ENCODE results near the gene DCDC2. TPM values are rescaled to one million over a fixed set of nuclear protein-coding genes. Genes with fewer than 3 reads are reported as not detected.
"Not testable (repeated sequence)": the region's sequence is repeated elsewhere in the genome, so short reads cannot be mapped to it uniquely, and the experiment has no call there.

DCDC2 gene
- total RNA-seq, 4 donors from 2014 or later = not detected

GRCh38 chr6:24149296-24149695 is 208.6 kb downstream of the DCDC2 start:
- TF ChIP-seq EP300 (IDR thresholded peaks at IDR 0.05) (no peak), POLR2A (IDR thresholded peaks at IDR 0.05) (no peak)
- TF ChIP-seq, protein P1, sequence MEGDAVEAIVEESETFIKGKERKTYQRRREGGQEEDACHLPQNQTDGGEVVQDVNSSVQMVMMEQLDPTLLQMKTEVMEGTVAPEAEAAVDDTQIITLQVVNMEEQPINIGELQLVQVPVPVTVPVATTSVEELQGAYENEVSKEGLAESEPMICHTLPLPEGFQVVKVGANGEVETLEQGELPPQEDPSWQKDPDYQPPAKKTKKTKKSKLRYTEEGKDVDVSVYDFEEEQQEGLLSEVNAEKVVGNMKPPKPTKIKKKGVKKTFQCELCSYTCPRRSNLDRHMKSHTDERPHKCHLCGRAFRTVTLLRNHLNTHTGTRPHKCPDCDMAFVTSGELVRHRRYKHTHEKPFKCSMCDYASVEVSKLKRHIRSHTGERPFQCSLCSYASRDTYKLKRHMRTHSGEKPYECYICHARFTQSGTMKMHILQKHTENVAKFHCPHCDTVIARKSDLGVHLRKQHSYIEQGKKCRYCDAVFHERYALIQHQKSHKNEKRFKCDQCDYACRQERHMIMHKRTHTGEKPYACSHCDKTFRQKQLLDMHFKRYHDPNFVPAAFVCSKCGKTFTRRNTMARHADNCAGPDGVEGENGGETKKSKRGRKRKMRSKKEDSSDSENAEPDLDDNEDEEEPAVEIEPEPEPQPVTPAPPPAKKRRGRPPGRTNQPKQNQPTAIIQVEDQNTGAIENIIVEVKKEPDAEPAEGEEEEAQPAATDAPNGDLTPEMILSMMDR (IDR thresholded peaks at IDR 0.05) = no peak
- Histone ChIP-seq H3K4me1 (no peaks in the 10 kb centered on the region), H3K27me3 (no peaks in the 10 kb centered on the region), H3K4me3 (no peak overlapping the region), H3K9me3 (no peaks in the 10 kb centered on the region), H3K36me3 (no peaks in the 10 kb centered on the region), H3K27ac (no peak overlapping the region)
- DNase-seq (ENCODE audit: low spot score in 2 of 2) = no peak

GRCh38 chr6:24148684-24149083 is 209.2 kb downstream of the DCDC2 start:
- H3K27ac ChIP-seq = no peak overlapping the region
- H3K4me3 ChIP-seq = no peak overlapping the region
- TF ChIP-seq POLR2A (IDR thresholded peaks at IDR 0.05) (no peak), EP300 (IDR thresholded peaks at IDR 0.05) (no peak)
- TF ChIP-seq, protein P1 (IDR thresholded peaks at IDR 0.05) = no peak
- no peaks in the 10 kb centered on the region for H3K4me1 ChIP-seq
- no peak for DNase-seq (ENCODE audit: low spot score in 2 of 2)
- no peaks in the 10 kb centered on the region for H3K9me3 ChIP-seq
- H3K27me3 ChIP-seq = no peaks in the 10 kb centered on the region
- H3K36me3 ChIP-seq = no peaks in the 10 kb centered on the region

DNA sequence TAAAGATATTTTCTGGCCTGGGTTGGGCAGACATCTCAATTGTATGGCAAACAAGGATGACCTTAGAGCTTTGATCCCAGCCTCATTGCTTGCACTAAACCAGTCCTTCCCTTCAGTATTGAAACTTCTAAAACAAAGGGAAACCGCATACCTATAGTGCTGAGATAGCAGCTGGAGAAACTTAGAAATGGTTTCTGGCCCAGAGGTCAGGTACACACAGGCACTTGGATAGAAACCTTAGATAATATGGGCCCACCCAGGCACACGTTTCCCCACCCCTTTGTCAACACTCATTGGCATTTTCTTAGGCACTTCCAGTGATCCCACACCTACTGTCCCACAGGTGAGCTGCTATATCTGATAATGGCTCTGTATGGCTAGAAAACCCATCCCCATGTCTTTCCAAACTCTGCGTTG is 209.7 kb downstream of the DCDC2 start:
- TF ChIP-seq, protein P1 (IDR thresholded peaks at IDR 0.05) = no peak
- no peak for TF ChIP-seq POLR2A (IDR thresholded peaks at IDR 0.05)
- TF ChIP-seq EP300 (IDR thresholded peaks at IDR 0.05) = no peak
- H3K27me3 ChIP-seq = no peaks in the 10 kb centered on the region
- no peaks in the 10 kb centered on the region for H3K9me3 ChIP-seq
- H3K4me3 ChIP-seq = no peak overlapping the region
- WGBS, 2 donors = 70% methylated on average over 3 of the region's 3 CpGs
- H3K4me1 ChIP-seq = no peaks in the 10 kb centered on the region
- H3K27ac ChIP-seq = no peak overlapping the region
- no peaks in the 10 kb centered on the region for H3K36me3 ChIP-seq
- DNase-seq (ENCODE audit: low spot score in 2 of 2) = no peak

- no peak for TF ChIP-seq POLR2A (IDR thresholded peaks at IDR 0.05)
- H3K4me3 ChIP-seq = no peak overlapping the region
- no peaks in the 10 kb centered on the region for H3K36me3 ChIP-seq
- no peaks in the 10 kb centered on the region for H3K9me3 ChIP-seq
- no peaks in the 10 kb centered on the region for H3K4me1 ChIP-seq
- no peak overlapping the region for H3K27ac ChIP-seq
- H3K27me3 ChIP-seq = no peaks in the 10 kb centered on the region
- DNase-seq (ENCODE audit: low spot score in 2 of 2) = no peak
- 58 to 62% methylated on average over 8 of the region's 8 CpGs for WGBS, 2 donors
Measured at GRCh38 chr6:24147511-24148153, 210.2 kb downstream of the DCDC2 start.

GRCh38 chr6:24146871-24147270 is 211.0 kb downstream of the DCDC2 start:
- WGBS, 2 donors = 90 to 93% methylated on average over 3 of the region's 3 CpGs
- H3K4me1 ChIP-seq = no peaks in the 10 kb centered on the region
- no peak overlapping the region for H3K4me3 ChIP-seq
- TF ChIP-seq POLR2A (IDR thresholded peaks at IDR 0.05) (no peak), EP300 (IDR thresholded peaks at IDR 0.05) (no peak)
- TF ChIP-seq, protein P1 (IDR thresholded peaks at IDR 0.05) = no peak
- DNase-seq (ENCODE audit: low spot score in 2 of 2) = no peak
- no peaks in the 10 kb centered on the region for H3K9me3 ChIP-seq
- H3K36me3 ChIP-seq = no peaks in the 10 kb centered on the region
- H3K27me3 ChIP-seq = no peaks in the 10 kb centered on the region
- H3K27ac ChIP-seq = no peak overlapping the region

DNA sequence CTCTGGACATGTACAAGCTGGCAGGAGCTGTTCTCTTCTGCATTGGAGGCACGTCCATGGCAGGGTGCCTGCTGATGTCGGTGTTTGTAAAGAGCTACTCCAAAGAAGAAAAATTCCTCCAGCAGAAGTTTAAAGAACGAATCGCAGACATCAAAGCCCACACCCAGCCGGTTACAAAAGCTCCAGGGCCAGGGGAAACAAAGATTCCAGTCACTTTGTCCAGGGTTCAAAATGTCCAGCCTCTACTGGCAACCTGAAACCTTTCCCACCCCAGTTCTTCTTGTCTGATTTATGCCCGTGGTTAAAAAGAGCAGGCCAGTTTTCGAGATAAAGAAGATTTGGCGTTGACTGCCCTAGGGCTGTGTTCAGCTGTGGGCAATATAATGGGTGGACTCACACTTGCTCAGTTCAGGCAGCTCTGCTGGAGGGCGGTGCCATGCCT is 212.1 kb downstream of the DCDC2 start:
- Histone ChIP-seq H3K27ac (no peak overlapping the region), H3K27me3 (no peaks in the 10 kb centered on the region), H3K9me3 (no peaks in the 10 kb centered on the region), H3K4me1 (no peaks in the 10 kb centered on the region), H3K4me3 (no peak overlapping the region), H3K36me3 (no peaks in the 10 kb centered on the region)
- DNase-seq (ENCODE audit: low spot score in 2 of 2) = no peak
- TF ChIP-seq, protein P1 (IDR thresholded peaks at IDR 0.05) = no peak
- WGBS, 2 donors = 53 to 72% methylated on average over 9 of the region's 9 CpGs

DNA sequence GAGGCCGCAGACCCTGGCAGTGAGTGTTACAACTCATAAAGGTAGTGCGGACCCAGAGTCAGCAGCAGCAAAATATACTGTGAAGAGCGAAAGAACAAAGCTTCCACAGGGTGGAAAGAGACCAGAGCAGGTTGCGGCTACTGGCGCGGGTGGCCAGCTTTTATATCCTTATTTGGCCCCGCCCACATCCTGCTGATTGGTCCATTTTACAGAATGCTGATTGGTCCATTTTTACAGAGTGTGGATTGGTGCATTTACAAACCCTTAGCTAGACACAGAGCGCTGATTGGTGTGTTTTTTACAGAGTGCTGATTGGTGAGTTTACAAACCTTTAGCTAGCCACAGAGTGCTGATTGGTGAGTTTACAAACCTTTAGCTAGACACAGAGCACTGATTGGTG is 215.1 kb downstream of the DCDC2 start:
- H3K36me3 ChIP-seq; H3K27me3 ChIP-seq; H3K4me3 ChIP-seq; DNase-seq (ENCODE audit: low spot score in 2 of 2); H3K4me1 ChIP-seq; H3K27ac ChIP-seq; H3K9me3 ChIP-seq: not testable (repeated sequence)
- 88 to 96% methylated on average over 8 of the region's 8 CpGs for WGBS, 2 donors

Data from tibial nerve (tissue), 4 donors.